Endothelial cell of umbilical vein (primary cell): ENCODE results near the gene ANKDD1B.

Experiments used
- CTCF ChIP-seq, 2 donors: IDR thresholded peaks; 1 replicate in 1 of 2; 2 replicates in 1 of 2; pipeline ENCODE4 v1.5.1; 2011; ENCODE audit warnings: low read length in 2 of 2, mild to moderate bottlenecking in 2 of 2, moderate library complexity in 2 of 2, control low read depth in 1 of 2, inconsistent platforms in 1 of 2, low read depth in 1 of 2; ENCODE audit not compliant: insufficient read depth in 1 of 2; ENCODE audit errors: extremely low read depth in 1 of 2
- EZH2 ChIP-seq: IDR thresholded peaks from 2 replicates; pipeline ENCODE4 v1.6.1; 2012; ENCODE audit warnings: borderline replicate concordance, low read depth, mild to moderate bottlenecking, moderate library complexity, low read length, inconsistent platforms; ENCODE audit not compliant: severe bottlenecking
- FOS ChIP-seq: IDR thresholded peaks from 2 replicates; pipeline ENCODE4 v1.6.1; 2011; ENCODE audit warnings: mild to moderate bottlenecking, low read length, moderate library complexity, borderline replicate concordance; ENCODE audit not compliant: insufficient read depth
- JUN ChIP-seq: IDR thresholded peaks from 2 replicates; pipeline ENCODE4 v1.6.1; 2011; ENCODE audit warnings: borderline replicate concordance, low read depth; ENCODE audit not compliant: insufficient read length, insufficient read depth
- MAX ChIP-seq: IDR thresholded peaks from 2 replicates; pipeline ENCODE4 v1.6.1; 2011; ENCODE audit not compliant: insufficient read depth, insufficient read length
- MYC ChIP-seq: IDR thresholded peaks from one replicate; pipeline ENCODE4 v1.6.1; 2011; ENCODE audit warnings: mild to moderate bottlenecking, low read depth, low read length
- POLR2A ChIP-seq: IDR thresholded peaks from 2 replicates; pipeline ENCODE4 v1.6.1; 2012; ENCODE audit warnings: low read depth, mild to moderate bottlenecking, control low read depth, low read length
- POLR2AphosphoS5 ChIP-seq: IDR thresholded peaks from 2 replicates; pipeline ENCODE4 v1.6.1; 2012; ENCODE audit warnings: low read depth, mild to moderate bottlenecking, control low read depth, low read length, moderate library complexity; ENCODE audit not compliant: insufficient read depth

GRCh38 chr5:75677607-75678006 lies 66.4 kb downstream of the ANKDD1B start:
- TF ChIP-seq CTCF (IDR thresholded peaks at IDR 0.05; ENCODE audit: extremely low read depth in 1 of 2, insufficient read depth in 1 of 2, low read depth in 1 of 2, low read length in 2 of 2) = no peak
- no peak for TF ChIP-seq POLR2AphosphoS5
- no peak for TF ChIP-seq EZH2
- no peak for TF ChIP-seq MYC
- TF ChIP-seq POLR2A = no peak
- no peak for TF ChIP-seq FOS
- TF ChIP-seq MAX = no peak
- no peak for TF ChIP-seq JUN
